Nephron (organoid): Measurements from ENCODE around the gene OCIAD1.
"Not testable (repeated sequence)": the region's sequence is repeated elsewhere in the genome, so short reads cannot be mapped to it uniquely, and the experiment has no call there.

ENCODE experiments used
- H3K27ac Mint-ChIP-seq, 3 experiments: 2 replicates each; pipeline ENCODE4 v1.8.0; 2020; ENCODE audit warnings: mixed read lengths in 3 of 3, mild to moderate bottlenecking in 2 of 3, moderate library complexity in 1 of 3
- H3K27me3 Mint-ChIP-seq: 2 replicates; pipeline ENCODE4 v1.8.0; 2021; ENCODE audit warnings: low read depth, mild to moderate bottlenecking, moderate library complexity, mixed read lengths
- H3K36me3 Mint-ChIP-seq: 2 replicates; pipeline ENCODE4 v1.8.0; 2020; ENCODE audit warnings: low read depth, mixed read lengths
- H3K4me1 Mint-ChIP-seq: 2 replicates; pipeline ENCODE4 v1.8.0; 2020; ENCODE audit warnings: mixed read lengths
- H3K4me3 Mint-ChIP-seq, 3 experiments: 2 replicates each; pipeline ENCODE4 v1.8.0; 2020; ENCODE audit warnings: mild to moderate bottlenecking in 3 of 3, mixed read lengths in 3 of 3, moderate library complexity in 2 of 3
- H3K9me3 Mint-ChIP-seq: 2 replicates; pipeline ENCODE4 v1.8.0; 2020; ENCODE audit warnings: mixed read lengths
- TF ChIP-seq, protein P1 (sequence below), 3 experiments: fragments of 200-600 bp; sonication (generic); IDR thresholded peaks; one replicate each; pipeline ENCODE4 v1.5.0; 2021; ENCODE audit warnings: antibody characterized with exemption in 3 of 3; ENCODE audit not compliant: unreplicated experiment in 3 of 3

Gene OCIAD1

GRCh38 chr4:48812866-48813265, 18.0 kb upstream of the OCIAD1 start:
- H3K4me3 Mint-ChIP-seq, result no peak overlapping the region
- H3K36me3 Mint-ChIP-seq, result no peaks in the 10 kb centered on the region
- TF ChIP-seq, protein P1, sequence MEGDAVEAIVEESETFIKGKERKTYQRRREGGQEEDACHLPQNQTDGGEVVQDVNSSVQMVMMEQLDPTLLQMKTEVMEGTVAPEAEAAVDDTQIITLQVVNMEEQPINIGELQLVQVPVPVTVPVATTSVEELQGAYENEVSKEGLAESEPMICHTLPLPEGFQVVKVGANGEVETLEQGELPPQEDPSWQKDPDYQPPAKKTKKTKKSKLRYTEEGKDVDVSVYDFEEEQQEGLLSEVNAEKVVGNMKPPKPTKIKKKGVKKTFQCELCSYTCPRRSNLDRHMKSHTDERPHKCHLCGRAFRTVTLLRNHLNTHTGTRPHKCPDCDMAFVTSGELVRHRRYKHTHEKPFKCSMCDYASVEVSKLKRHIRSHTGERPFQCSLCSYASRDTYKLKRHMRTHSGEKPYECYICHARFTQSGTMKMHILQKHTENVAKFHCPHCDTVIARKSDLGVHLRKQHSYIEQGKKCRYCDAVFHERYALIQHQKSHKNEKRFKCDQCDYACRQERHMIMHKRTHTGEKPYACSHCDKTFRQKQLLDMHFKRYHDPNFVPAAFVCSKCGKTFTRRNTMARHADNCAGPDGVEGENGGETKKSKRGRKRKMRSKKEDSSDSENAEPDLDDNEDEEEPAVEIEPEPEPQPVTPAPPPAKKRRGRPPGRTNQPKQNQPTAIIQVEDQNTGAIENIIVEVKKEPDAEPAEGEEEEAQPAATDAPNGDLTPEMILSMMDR (IDR thresholded peaks at IDR 0.05; ENCODE audit: unreplicated experiment in 3 of 3), result no peak
- H3K9me3 Mint-ChIP-seq, result no peaks in the 10 kb centered on the region
- H3K27ac Mint-ChIP-seq, result peak overlapping the region; percentile 60 to 82 (median 62)
- H3K4me1 Mint-ChIP-seq, result peaks cover 11% of the 10 kb centered on the region
- no peaks in the 10 kb centered on the region for H3K27me3 Mint-ChIP-seq

DNA sequence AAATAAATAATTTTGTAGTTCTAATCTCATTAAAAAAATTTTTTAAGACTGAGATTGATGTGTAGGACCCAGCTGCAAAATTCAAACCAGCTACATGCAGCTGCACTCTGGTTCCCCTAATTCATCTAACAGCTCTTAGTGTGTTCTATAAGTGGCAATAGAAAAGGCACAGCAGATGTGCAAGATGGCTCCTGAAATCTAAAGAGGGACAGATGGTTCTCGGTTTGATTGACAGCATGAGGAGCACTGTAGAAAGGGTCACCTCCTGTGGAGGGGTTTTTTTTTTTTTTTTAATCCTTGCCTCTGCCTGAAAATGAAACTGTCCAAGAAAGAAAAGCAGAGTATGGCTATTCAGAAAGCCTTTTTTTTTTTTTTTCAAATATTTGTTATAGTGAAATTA, 16.9 kb upstream of the OCIAD1 start:
- no peaks in the 10 kb centered on the region for H3K9me3 Mint-ChIP-seq
- H3K27ac Mint-ChIP-seq, result no peak overlapping the region
- peaks cover 11% of the 10 kb centered on the region for H3K4me1 Mint-ChIP-seq
- TF ChIP-seq, protein P1 (IDR thresholded peaks at IDR 0.05; ENCODE audit: unreplicated experiment in 3 of 3), result no peak
- H3K27me3 Mint-ChIP-seq, result no peaks in the 10 kb centered on the region
- no peaks in the 10 kb centered on the region for H3K36me3 Mint-ChIP-seq
- no peak overlapping the region for H3K4me3 Mint-ChIP-seq

- H3K4me3 Mint-ChIP-seq, result no peak overlapping the region
- peaks cover 11% of the 10 kb centered on the region for H3K4me1 Mint-ChIP-seq
- TF ChIP-seq, protein P1 (IDR thresholded peaks at IDR 0.05; ENCODE audit: unreplicated experiment in 3 of 3), result no peak
- H3K36me3 Mint-ChIP-seq, result no peaks in the 10 kb centered on the region
- H3K9me3 Mint-ChIP-seq, result peaks cover 4% of the 10 kb centered on the region
- H3K27me3 Mint-ChIP-seq, result peaks cover 6% of the 10 kb centered on the region
- no peak overlapping the region for H3K27ac Mint-ChIP-seq
These were observed 15.4 kb upstream of the OCIAD1 start for GRCh38 chr4:48815483-48815882.

GRCh38 chr4:48816297-48816696, 14.6 kb upstream of the OCIAD1 start:
- H3K4me3 Mint-ChIP-seq, H3K27ac Mint-ChIP-seq, H3K9me3 Mint-ChIP-seq, H3K36me3 Mint-ChIP-seq, H3K27me3 Mint-ChIP-seq: not testable (repeated sequence)
- H3K4me1 Mint-ChIP-seq, result peaks cover 11% of the 10 kb centered on the region

DNA sequence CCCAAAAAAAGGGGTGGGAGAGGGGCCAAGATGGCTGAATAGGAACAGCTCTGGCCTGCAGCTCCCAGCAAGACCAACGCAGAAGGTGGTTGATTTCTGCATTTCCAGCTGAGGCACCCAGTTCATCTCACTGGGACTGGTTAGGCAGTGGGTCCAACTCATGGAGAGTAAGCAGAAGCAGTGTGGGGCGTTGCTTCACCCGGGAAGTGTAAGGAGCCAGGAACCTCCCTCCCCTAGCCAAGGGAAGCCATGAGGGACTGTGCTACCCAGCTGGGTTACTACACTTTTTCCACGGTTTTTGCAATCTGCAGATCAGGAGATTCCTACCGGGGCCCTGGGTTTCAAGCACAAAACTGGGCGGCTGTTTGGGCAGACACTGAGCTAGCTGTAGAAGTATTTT, 13.9 kb upstream of the OCIAD1 start:
- H3K9me3 Mint-ChIP-seq, result peaks cover 6% of the 10 kb centered on the region
- H3K36me3 Mint-ChIP-seq, result no peaks in the 10 kb centered on the region
- H3K4me1 Mint-ChIP-seq, result peaks cover 8% of the 10 kb centered on the region
- H3K4me3 Mint-ChIP-seq, result no peak overlapping the region
- H3K27ac Mint-ChIP-seq, result no peak overlapping the region
- peaks cover 6% of the 10 kb centered on the region for H3K27me3 Mint-ChIP-seq
- TF ChIP-seq, protein P1 (IDR thresholded peaks at IDR 0.05; ENCODE audit: unreplicated experiment in 3 of 3), result no peak

GRCh38 chr4:48821431-48821830, 9.5 kb upstream of the OCIAD1 start:
- H3K27ac Mint-ChIP-seq, H3K9me3 Mint-ChIP-seq, H3K4me1 Mint-ChIP-seq, H3K4me3 Mint-ChIP-seq, H3K36me3 Mint-ChIP-seq: not testable (repeated sequence)
- peaks cover 20% of the 10 kb centered on the region for H3K27me3 Mint-ChIP-seq

- Mint-ChIP-seq H3K36me3 (peaks cover 4% of the 10 kb centered on the region), H3K4me1 (peaks cover 19% of the 10 kb centered on the region), H3K4me3 (no peak overlapping the region), H3K9me3 (no peaks in the 10 kb centered on the region), H3K27me3 (peaks cover 16% of the 10 kb centered on the region), H3K27ac (no peak overlapping the region)
- TF ChIP-seq, protein P1 (IDR thresholded peaks at IDR 0.05; ENCODE audit: unreplicated experiment in 3 of 3), result no peak
These were observed 3.3 kb upstream of the OCIAD1 start for GRCh38 chr4:48827622-48828021.
